GM12873 (cell line): ENCODE results near the gene SUN1.

Source experiments
- CTCF ChIP-seq: IDR thresholded peaks from 2 replicates; pipeline ENCODE4 v1.5.1; 2012; ENCODE audit warnings: low read depth, mild to moderate bottlenecking, moderate library complexity, low read length, control low read depth; ENCODE audit not compliant: insufficient read depth; ENCODE audit errors: missing control alignments

Gene SUN1

GRCh38 chr7:875476-876076 lies 43.3 kb downstream of the SUN1 start:
- no peak for TF ChIP-seq CTCF

GRCh38 chr7:876077-876971 lies 44.0 kb downstream of the SUN1 start, which contains the start of gene GET4:
GET4 (plus strand) TSS chr7:876554; CDS start chr7:876646, 92 bp downstream.
- TF ChIP-seq CTCF: peak; percentile 28

GRCh38 chr7:876972-877311 lies 44.7 kb downstream of the SUN1 start:
- TF ChIP-seq CTCF: no peak

- no peak for TF ChIP-seq CTCF
These were observed 45.3 kb downstream of the SUN1 start for GRCh38 chr7:877312-878232.

GRCh38 chr7:879093-879492 lies 46.8 kb downstream of the SUN1 start:
- no peak for TF ChIP-seq CTCF

- no peak for TF ChIP-seq CTCF
These were observed 47.4 kb downstream of the SUN1 start for GRCh38 chr7:879706-880105.

GRCh38 chr7:880450-880849 lies 48.2 kb downstream of the SUN1 start:
- no peak for TF ChIP-seq CTCF
